Fibroblast of lung (primary cell): ENCODE data around the gene ZDHHC14.

Experiments used
- EZH2 ChIP-seq: IDR thresholded peaks from 2 replicates; pipeline ENCODE4 v1.5.1; 2012; ENCODE audit warnings: low read length, control low read depth, mild to moderate bottlenecking; ENCODE audit errors: missing control alignments
- TF ChIP-seq, protein P1 (sequence below), 2 donors: IDR thresholded peaks in 1 of 2; conservative IDR thresholded peaks in 1 of 2; 1 replicate in 1 of 2; 2 replicates in 1 of 2; pipeline ENCODE4 v1.5.1; 2011 to 2012; ENCODE audit warnings: low read length in 2 of 2, control low read depth in 1 of 2, inconsistent platforms in 1 of 2, low read depth in 1 of 2, mild to moderate bottlenecking in 1 of 2

DNA sequence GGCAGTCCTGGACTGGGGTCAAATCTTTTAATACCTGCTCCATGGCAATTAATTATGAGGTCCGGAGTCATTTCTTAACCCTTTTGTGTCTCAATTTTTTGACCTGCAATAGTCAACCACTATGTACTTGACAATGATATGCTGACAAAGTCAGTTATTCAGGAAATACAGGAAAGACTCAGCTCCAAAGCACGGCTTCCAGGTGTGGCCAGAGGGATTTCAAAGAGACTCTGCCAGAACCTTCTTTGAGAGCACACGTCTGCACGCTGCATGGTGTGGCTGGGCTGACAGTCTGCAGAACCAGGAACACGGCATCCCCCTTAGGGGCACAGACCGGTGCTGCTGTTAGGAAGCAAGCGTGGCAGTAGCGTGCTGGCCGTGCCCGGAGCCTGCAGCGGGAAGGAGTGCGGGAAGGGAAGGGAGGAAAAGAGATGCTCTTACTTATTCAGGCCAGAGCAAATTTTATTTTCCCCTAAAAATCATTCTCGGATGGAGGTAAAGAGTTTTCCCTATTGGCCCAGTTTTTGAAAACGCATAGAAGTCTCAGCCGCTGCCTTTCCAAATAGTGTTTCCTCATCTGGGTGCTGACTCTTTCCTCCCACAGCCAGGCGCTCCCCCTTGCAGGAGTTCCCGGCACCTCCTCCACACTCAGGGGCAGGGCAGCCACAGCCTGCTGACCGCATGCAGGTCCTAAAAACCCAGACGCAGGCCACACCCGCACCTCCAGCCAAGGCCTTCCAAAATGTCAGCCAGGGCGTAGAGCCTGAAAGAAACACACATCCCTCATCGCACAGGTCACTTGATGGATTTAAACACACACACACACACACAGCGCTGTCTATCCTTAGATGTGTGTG is 254.6 kb downstream of the ZDHHC14 start:
- TF ChIP-seq, protein P1, sequence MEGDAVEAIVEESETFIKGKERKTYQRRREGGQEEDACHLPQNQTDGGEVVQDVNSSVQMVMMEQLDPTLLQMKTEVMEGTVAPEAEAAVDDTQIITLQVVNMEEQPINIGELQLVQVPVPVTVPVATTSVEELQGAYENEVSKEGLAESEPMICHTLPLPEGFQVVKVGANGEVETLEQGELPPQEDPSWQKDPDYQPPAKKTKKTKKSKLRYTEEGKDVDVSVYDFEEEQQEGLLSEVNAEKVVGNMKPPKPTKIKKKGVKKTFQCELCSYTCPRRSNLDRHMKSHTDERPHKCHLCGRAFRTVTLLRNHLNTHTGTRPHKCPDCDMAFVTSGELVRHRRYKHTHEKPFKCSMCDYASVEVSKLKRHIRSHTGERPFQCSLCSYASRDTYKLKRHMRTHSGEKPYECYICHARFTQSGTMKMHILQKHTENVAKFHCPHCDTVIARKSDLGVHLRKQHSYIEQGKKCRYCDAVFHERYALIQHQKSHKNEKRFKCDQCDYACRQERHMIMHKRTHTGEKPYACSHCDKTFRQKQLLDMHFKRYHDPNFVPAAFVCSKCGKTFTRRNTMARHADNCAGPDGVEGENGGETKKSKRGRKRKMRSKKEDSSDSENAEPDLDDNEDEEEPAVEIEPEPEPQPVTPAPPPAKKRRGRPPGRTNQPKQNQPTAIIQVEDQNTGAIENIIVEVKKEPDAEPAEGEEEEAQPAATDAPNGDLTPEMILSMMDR (conservative IDR thresholded peaks at IDR 0.05 in 1 of 2, IDR thresholded peaks at IDR 0.05 in 1 of 2; ENCODE audit: low read depth in 1 of 2, low read length in 2 of 2) = no peak
- TF ChIP-seq EZH2 = no peak
